ENCODE measurements around the gene TAF1B.
A peak's percentile ranks its signal among the peaks of the same experiment; 100 is the strongest.

TAF1B gene

GRCh38 chr2:9951522-9952285 lies 108.4 kb downstream of the TAF1B start, which contains the start of gene GRHL1:
GRHL1 (plus strand) TSS chr2:9951693; CDS start chr2:9951834, 141 bp downstream.
- H3K4me3 ChIP-seq (ENCODE audit: low read depth, low read length), result peak within 1 kb of the TSS; percentile 61
- TF ChIP-seq CTCF (IDR thresholded peaks at IDR 0.05; ENCODE audit: low read depth, low read length), result no peak

- peak overlapping the region; percentile 61 for H3K4me3 ChIP-seq (ENCODE audit: low read depth, low read length)
- TF ChIP-seq CTCF (IDR thresholded peaks at IDR 0.05; ENCODE audit: low read depth, low read length), result no peak
Observed at GRCh38 chr2:9952286-9952737, 109.0 kb downstream of the TAF1B start.

- TF ChIP-seq CTCF (IDR thresholded peaks at IDR 0.05; ENCODE audit: low read depth, low read length), result no peak
- no peak overlapping the region for H3K4me3 ChIP-seq (ENCODE audit: low read depth, low read length)
Observed at GRCh38 chr2:9952856-9953503, 109.7 kb downstream of the TAF1B start.

- no peak for TF ChIP-seq CTCF (IDR thresholded peaks at IDR 0.05; ENCODE audit: low read depth, low read length)
- H3K4me3 ChIP-seq (ENCODE audit: low read depth, low read length), result no peak overlapping the region
Observed at GRCh38 chr2:9954136-9954535, 110.9 kb downstream of the TAF1B start.

- TF ChIP-seq CTCF (IDR thresholded peaks at IDR 0.05; ENCODE audit: low read depth, low read length), result no peak
- no peak overlapping the region for H3K4me3 ChIP-seq (ENCODE audit: low read depth, low read length)
Observed at GRCh38 chr2:9958057-9958456, 114.8 kb downstream of the TAF1B start.

GRCh38 chr2:9959262-9959661 lies 116.0 kb downstream of the TAF1B start:
- no peak overlapping the region for H3K4me3 ChIP-seq (ENCODE audit: low read depth, low read length)
- no peak for TF ChIP-seq CTCF (IDR thresholded peaks at IDR 0.05; ENCODE audit: low read depth, low read length)

GRCh38 chr2:9961013-9961412 lies 117.7 kb downstream of the TAF1B start:
- no peak overlapping the region for H3K4me3 ChIP-seq (ENCODE audit: low read depth, low read length)
- TF ChIP-seq CTCF (IDR thresholded peaks at IDR 0.05; ENCODE audit: low read depth, low read length), result no peak
